Psoas muscle (tissue), 8 donors: ENCODE measurements around the gene FSTL4. TPM values are rescaled to one million over a fixed set of nuclear protein-coding genes. Genes with fewer than 3 reads are reported as not detected.

Source experiments
- ATAC-seq, 4 donors: fragments of 200-7000 bp; cut with Tn5 transposase; one replicate each; pipeline ENCODE4 v1.9.1; 2020; ENCODE audit warnings: moderate library complexity in 3 of 4, mild to moderate bottlenecking in 2 of 4
- DNase-seq, 2 donors: peaks; one replicate each; pipeline ENCODE4 v3.0.0-alpha.2; 2020
- H3K27ac ChIP-seq: fragments of 200-600 bp; one replicate; pipeline ENCODE4 v1.8.0; 2022
- H3K27me3 ChIP-seq, 3 donors: fragments of 200-600 bp in 1 of 3; one replicate each; pipeline versions ENCODE4 v1.6.1 to v1.8.0; 2013 to 2022; ENCODE audit warnings: low read length in 2 of 3, mild to moderate bottlenecking in 2 of 3, moderate library complexity in 1 of 3; ENCODE audit not compliant: insufficient read depth in 3 of 3
- H3K36me3 ChIP-seq, 2 donors: fragments of 200-600 bp in 1 of 2; one replicate each; pipeline versions ENCODE4 v1.6.1 to v1.8.0; 2013 to 2022; ENCODE audit warnings: low read depth in 1 of 2, mild to moderate bottlenecking in 1 of 2, moderate library complexity in 1 of 2; ENCODE audit not compliant: insufficient read depth in 1 of 2
- H3K4me1 ChIP-seq: fragments of 200-600 bp; one replicate; pipeline ENCODE4 v1.8.0; 2022
- H3K4me3 ChIP-seq: fragments of 200-600 bp; one replicate; pipeline ENCODE4 v1.8.0; 2022; ENCODE audit warnings: mild to moderate bottlenecking
- H3K9me3 ChIP-seq: fragments of 200-600 bp; one replicate; pipeline ENCODE4 v1.8.0; 2022
- CTCF ChIP-seq: fragments of 200-600 bp; IDR thresholded peaks from one replicate; pipeline ENCODE4 v1.8.0; 2022; ENCODE audit warnings: antibody characterized with exemption
- WGBS, 3 donors: extraction: QIAGEN DNeasy Blood & Tissue Kit; methylation state at CpG; one replicate each; pipeline versions ENCODE4 v1.1.6 to v1.1.7; 2013; 5-methylcytosine and 5-hydroxymethylcytosine counted together
- intact Hi-C, 2 donors: fragments of 100-400 bp; cut with DNase I; formaldehyde crosslinking; loops; one replicate each; pipeline versions ENCODE4 v1.11.0 to v1.14.2; 2022
- polyA plus RNA-seq, 3 donors: library from polyadenylated mRNA; stranded (reverse); fragments of 200-250 nt; gene quantifications; one replicate each; pipeline ENCODE4 v1.2.3, GENCODE V29; 2013
- total RNA-seq, 4 donors: library from RNA; stranded (reverse); fragmentation: NEBNext Ultra II Directional in 2 of 4; extraction: Animal tissue kit (Norgen Biotek cat#: 25700) in 2 of 4; gene quantifications; one replicate each; pipeline versions ENCODE4 v1.2.1 to v1.2.4, GENCODE V29; 2021 to 2023
- donor health status: healthy with polysubstance abuse.
- donor health status: DM: no; HTN: no; CAD: no; lungs with moderate emphysema.
- donor health status: Bipolar disorder and iron deficiency.
- donor health status: healthy.
- donor health status: DM: yes; HTN: yes; CAD: no.
- donor health status: DM: no; HTN: no; CAD: no.
- donor health status: DM: no; HTN: no; CAD: no.
- donor health status: DM: yes; HTN: yes; CAD: no.

Gene FSTL4
- total and polyA plus RNA-seq, 7 donors, result 0.07 to 0.81 (median 0.24) TPM

DNA sequence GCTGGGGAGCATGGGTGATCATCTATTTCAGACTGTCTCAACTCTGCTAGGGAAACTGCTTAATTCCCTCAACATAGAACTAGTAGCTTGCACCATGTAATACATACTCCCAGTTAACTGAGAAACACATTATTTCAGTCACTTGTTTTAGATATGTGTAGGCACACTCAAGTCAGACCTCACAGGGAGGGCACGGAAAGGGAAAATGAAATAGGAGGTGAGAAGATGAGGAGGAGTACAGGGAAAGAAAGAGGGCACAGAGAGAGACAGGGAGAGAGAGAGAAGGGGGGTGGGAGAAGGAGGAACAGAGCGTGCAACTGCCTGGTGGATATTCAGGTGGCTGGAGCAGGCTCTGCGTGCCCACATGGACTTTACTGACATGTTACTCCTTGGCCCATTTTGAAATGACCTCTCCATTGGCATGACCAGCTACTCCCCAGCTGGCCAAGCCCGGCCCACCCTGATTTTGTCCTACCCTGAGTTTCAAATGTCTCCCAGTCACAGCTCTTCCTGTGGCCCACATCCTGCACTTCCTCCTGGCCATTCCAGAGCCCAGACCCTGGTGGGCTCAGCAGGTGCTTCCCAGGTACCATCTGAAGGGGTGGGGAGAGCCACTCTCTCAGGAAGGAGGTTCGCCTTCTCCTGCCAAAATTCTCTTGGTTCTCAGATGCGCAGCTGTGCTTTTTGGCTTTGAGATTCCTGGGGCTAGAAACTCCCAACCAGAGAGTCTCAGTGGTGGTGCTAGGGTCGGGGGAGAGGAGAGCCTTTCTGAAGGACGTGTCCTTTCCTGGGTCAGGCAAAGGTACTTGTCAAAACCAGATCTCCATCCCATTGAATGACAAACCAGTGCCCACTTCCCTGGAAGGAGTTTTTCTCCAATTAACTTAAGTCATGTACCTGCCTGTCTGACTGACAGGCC, 229.4 kb downstream of the FSTL4 start:
- TF ChIP-seq CTCF, result no peak
- H3K27ac ChIP-seq, result no peak overlapping the region
- 39 to 59% (median 42%) methylated on average over 8 of the region's 8 CpGs for WGBS, 3 donors
- no peaks in the 10 kb centered on the region for H3K27me3 ChIP-seq
- H3K4me3 ChIP-seq, result no peak overlapping the region
- H3K9me3 ChIP-seq, result peaks cover 2% of the 10 kb centered on the region
- no peaks in the 10 kb centered on the region for H3K36me3 ChIP-seq
- no peak for ATAC-seq
- DNase-seq, result no peak
- intact Hi-C loops, result no loop called here
- no peaks in the 10 kb centered on the region for H3K4me1 ChIP-seq

DNA sequence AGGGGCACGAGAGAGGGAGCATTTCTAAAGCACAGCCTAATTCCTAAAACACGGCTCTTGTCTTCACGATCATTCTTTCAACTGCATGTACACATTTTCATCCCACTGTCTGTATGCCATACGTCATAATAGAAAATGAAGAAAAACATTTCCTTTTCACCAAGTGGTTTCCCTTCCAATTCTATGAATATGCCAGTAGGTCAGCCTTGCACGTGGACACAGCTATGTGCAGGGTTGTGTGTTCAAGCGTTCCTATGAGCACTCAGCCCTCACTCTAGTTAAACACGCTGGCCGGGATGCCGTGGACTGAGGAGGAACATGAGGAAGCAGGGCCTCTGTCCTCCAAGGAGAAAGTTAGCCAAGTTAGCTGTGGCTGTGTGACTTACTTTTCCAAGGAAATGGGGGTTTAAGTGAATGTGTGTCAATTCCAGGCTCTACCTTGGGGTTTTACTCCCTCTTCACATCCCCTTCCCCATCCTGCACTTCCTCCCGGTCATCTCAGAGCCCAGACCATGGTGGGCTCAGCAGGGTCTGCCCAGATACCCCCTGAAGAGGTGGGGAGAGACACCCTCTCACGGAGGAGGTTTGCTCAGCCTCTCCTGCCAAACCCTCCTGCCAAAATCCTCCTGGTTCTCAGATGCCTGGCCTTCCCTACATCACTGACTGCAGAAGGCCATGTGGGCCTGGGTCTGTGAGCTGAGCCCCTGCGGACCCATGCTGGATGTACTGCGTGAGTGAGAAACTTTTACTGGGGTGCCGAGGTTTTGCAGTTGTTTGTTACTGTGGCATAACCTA, 230.6 kb downstream of the FSTL4 start:
- Histone ChIP-seq H3K9me3 (peaks cover 3% of the 10 kb centered on the region), H3K36me3 (no peaks in the 10 kb centered on the region), H3K4me3 (no peak overlapping the region), H3K4me1 (no peaks in the 10 kb centered on the region), H3K27ac (no peak overlapping the region), H3K27me3 (no peaks in the 10 kb centered on the region)
- TF ChIP-seq CTCF, result no peak
- intact Hi-C loops, result no loop called here
- no peak for DNase-seq
- 83 to 86% (median 85%) methylated on average over 14 of the region's 14 CpGs for WGBS, 3 donors
- no peak for ATAC-seq

DNA sequence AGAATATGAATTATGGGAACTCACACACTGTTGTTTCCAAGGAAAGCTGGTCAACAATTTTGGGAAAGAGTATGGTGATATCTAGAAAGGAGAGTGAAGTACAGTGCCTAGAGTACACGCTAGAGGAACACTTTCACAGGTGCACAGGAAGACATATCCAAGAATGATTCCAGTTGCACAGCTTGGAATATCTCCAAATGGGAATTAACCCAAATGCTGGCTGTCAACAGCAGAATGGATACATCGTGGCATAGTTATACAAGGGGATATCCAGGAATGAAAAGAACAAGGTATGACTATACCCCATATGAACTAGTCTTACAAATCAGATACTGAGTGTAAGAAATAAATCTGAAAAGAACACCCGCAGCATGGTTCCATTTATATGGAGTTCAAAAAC, 231.3 kb downstream of the FSTL4 start:
- H3K4me3 ChIP-seq, result no peak overlapping the region
- H3K9me3 ChIP-seq, result peaks cover 3% of the 10 kb centered on the region
- no peaks in the 10 kb centered on the region for H3K4me1 ChIP-seq
- H3K27me3 ChIP-seq, result no peaks in the 10 kb centered on the region
- ATAC-seq (no peak), DNase-seq (no peak)
- TF ChIP-seq CTCF, result no peak
- WGBS, 3 donors, result 47 to 56% (median 52%) methylated on average over 3 of the region's 3 CpGs
- no peaks in the 10 kb centered on the region for H3K36me3 ChIP-seq
- intact Hi-C loops, result no loop called here
- no peak overlapping the region for H3K27ac ChIP-seq

GRCh38 chr5:133377736-133378135, 234.6 kb downstream of the FSTL4 start:
- no peaks in the 10 kb centered on the region for H3K36me3 ChIP-seq
- no peak for DNase-seq
- H3K27me3 ChIP-seq, result no peaks in the 10 kb centered on the region
- no peak for TF ChIP-seq CTCF
- 71 to 75% (median 74%) methylated on average over 3 of the region's 3 CpGs for WGBS, 3 donors
- peaks cover 3% of the 10 kb centered on the region for H3K9me3 ChIP-seq
- intact Hi-C loops, result no loop called here
- no peak overlapping the region for H3K4me3 ChIP-seq
- no peak overlapping the region for H3K27ac ChIP-seq
- no peaks in the 10 kb centered on the region for H3K4me1 ChIP-seq
- ATAC-seq, result no peak
